Hepatocyte (in vitro differentiated cells): ENCODE results near the gene TMEM117. TPM values are rescaled to one million over a fixed set of nuclear protein-coding genes. Genes with fewer than 3 reads are reported as not detected.

Source experiments
- DNase-seq: peaks from one replicate; pipeline ENCODE4 v3.0.0-alpha.2; 2016; ENCODE audit warnings: low spot score
- H2AFZ ChIP-seq: fragments of 200-600 bp; sonication (generic); 2 replicates; pipeline ENCODE4 v1.6.0; 2016; ENCODE audit warnings: antibody characterized with exemption, mild to moderate bottlenecking
- H3K27ac ChIP-seq: fragments of 200-600 bp; sonication (generic); 2 replicates; pipeline ENCODE4 v1.5.1; 2016; ENCODE audit warnings: mild to moderate bottlenecking
- H3K27me3 ChIP-seq: fragments of 200-600 bp; sonication (generic); 2 replicates; pipeline ENCODE4 v1.6.1; 2016
- H3K36me3 ChIP-seq: fragments of 200-600 bp; sonication (generic); replicated peaks from 2 replicates; pipeline ENCODE4 v1.5.1; 2016; ENCODE audit warnings: low read depth; ENCODE audit not compliant: insufficient read depth
- H3K4me1 ChIP-seq: fragments of 200-600 bp; sonication (generic); 2 replicates; pipeline ENCODE4 v1.5.1; 2016; ENCODE audit warnings: mild to moderate bottlenecking, moderate library complexity; ENCODE audit not compliant: insufficient read depth
- H3K4me2 ChIP-seq: fragments of 200-600 bp; sonication (generic); 2 replicates; pipeline ENCODE4 v1.6.0; 2016
- H3K4me3 ChIP-seq: fragments of 200-600 bp; sonication (generic); 2 replicates; pipeline ENCODE4 v1.5.1; 2016; ENCODE audit warnings: mild to moderate bottlenecking
- H3K79me2 ChIP-seq: fragments of 200-600 bp; sonication (generic); 2 replicates; pipeline ENCODE4 v1.6.0; 2017; ENCODE audit warnings: mild to moderate bottlenecking
- H3K9me2 ChIP-seq: fragments of 200-600 bp; sonication (generic); replicated peaks from 2 replicates; pipeline ENCODE4 v1.6.0; 2017; ENCODE audit warnings: mild to moderate bottlenecking; ENCODE audit not compliant: insufficient read depth
- H3K9me3 ChIP-seq: fragments of 200-600 bp; sonication (generic); 2 replicates; pipeline ENCODE4 v1.5.1; 2016; ENCODE audit warnings: low read depth, mild to moderate bottlenecking
- H4K20me1 ChIP-seq: fragments of 200-600 bp; sonication (generic); 2 replicates; pipeline ENCODE4 v1.6.0; 2016; ENCODE audit warnings: mild to moderate bottlenecking; ENCODE audit not compliant: insufficient read depth, poor library complexity, severe bottlenecking
- EZH2 ChIP-seq: fragments of 200-600 bp; sonication (generic); IDR thresholded peaks from 2 replicates; pipeline ENCODE4 v1.6.1; 2016; ENCODE audit warnings: antibody characterized with exemption, mild to moderate bottlenecking, borderline replicate concordance
- EZH2phosphoT487 ChIP-seq: fragments of 200-600 bp; sonication (generic); IDR thresholded peaks from one replicate; pipeline ENCODE4 v1.6.1; 2018; ENCODE audit warnings: antibody characterized with exemption, mild to moderate bottlenecking, low read depth, moderate library complexity; ENCODE audit not compliant: unreplicated experiment, severe bottlenecking
- WGBS: methylation state at CpG from one replicate; pipeline ENCODE4 v1.1.6; 2016; ENCODE audit warnings: low lambda C conversion rate; ENCODE audit errors: missing lambda C conversion rate; 5-methylcytosine and 5-hydroxymethylcytosine counted together
- polyA plus RNA-seq: library from polyadenylated mRNA; unstranded; fragments of >200 nt; fragmentation: Nextera tagmentation; extraction: Ambion mirVana; gene quantifications from 2 replicates; pipeline ENCODE4 v1.2.1, GENCODE V29; 2016
- total RNA-seq: library from RNA; depleted of rRNA; stranded (reverse); fragments of >200 nt; gene quantifications from 2 replicates; pipeline ENCODE4 v1.2.3, GENCODE V29; 2014
- TF ChIP-seq, protein P1 (sequence below): fragments of 200-600 bp; sonication (generic); IDR thresholded peaks from 2 replicates; pipeline ENCODE4 v1.5.1; 2016; ENCODE audit warnings: antibody characterized with exemption, mild to moderate bottlenecking; ENCODE audit not compliant: poor library complexity

TMEM117 gene
- total and polyA plus RNA-seq, 2 experiments from 2014 or later = 12.4 to 47.1 TPM

DNA sequence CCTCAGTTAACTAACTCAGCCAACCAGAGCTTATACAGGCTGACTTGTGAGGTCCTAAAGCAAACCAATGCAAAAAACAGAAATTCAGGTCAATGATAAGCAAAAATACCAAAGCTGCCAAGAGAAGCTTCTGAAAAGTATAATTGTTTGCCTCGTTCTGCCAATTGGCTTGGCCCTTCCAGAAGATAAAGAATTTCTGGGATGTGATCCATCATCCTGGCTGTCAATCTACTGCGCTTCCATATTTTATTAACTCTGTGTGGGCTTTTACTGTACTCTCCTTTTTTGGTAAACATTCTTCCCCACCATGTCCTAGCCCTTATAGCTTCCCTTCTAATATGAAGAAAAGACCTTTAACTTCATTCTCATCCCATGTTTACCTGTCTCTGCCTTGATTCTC is 387.9 kb downstream of the TMEM117 start:
- Histone ChIP-seq H3K36me3 (no peaks in the 10 kb centered on the region), H3K27me3 (no peaks in the 10 kb centered on the region), H3K79me2 (no peaks in the 10 kb centered on the region), H3K4me3 (no peak overlapping the region), H3K27ac (no peak overlapping the region), H3K9me2 (no peaks in the 10 kb centered on the region), H3K4me2 (no peak overlapping the region), H3K9me3 (no peaks in the 10 kb centered on the region), H3K4me1 (no peaks in the 10 kb centered on the region), H2AFZ (no peak overlapping the region), H4K20me1 (no peaks in the 10 kb centered on the region)
- WGBS = 76% methylated on average over 2 of the region's 2 CpGs
- DNase-seq = no peak
- TF ChIP-seq EZH2phosphoT487 (no peak), EZH2 (no peak)
- TF ChIP-seq, protein P1, sequence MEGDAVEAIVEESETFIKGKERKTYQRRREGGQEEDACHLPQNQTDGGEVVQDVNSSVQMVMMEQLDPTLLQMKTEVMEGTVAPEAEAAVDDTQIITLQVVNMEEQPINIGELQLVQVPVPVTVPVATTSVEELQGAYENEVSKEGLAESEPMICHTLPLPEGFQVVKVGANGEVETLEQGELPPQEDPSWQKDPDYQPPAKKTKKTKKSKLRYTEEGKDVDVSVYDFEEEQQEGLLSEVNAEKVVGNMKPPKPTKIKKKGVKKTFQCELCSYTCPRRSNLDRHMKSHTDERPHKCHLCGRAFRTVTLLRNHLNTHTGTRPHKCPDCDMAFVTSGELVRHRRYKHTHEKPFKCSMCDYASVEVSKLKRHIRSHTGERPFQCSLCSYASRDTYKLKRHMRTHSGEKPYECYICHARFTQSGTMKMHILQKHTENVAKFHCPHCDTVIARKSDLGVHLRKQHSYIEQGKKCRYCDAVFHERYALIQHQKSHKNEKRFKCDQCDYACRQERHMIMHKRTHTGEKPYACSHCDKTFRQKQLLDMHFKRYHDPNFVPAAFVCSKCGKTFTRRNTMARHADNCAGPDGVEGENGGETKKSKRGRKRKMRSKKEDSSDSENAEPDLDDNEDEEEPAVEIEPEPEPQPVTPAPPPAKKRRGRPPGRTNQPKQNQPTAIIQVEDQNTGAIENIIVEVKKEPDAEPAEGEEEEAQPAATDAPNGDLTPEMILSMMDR = no peak

DNA sequence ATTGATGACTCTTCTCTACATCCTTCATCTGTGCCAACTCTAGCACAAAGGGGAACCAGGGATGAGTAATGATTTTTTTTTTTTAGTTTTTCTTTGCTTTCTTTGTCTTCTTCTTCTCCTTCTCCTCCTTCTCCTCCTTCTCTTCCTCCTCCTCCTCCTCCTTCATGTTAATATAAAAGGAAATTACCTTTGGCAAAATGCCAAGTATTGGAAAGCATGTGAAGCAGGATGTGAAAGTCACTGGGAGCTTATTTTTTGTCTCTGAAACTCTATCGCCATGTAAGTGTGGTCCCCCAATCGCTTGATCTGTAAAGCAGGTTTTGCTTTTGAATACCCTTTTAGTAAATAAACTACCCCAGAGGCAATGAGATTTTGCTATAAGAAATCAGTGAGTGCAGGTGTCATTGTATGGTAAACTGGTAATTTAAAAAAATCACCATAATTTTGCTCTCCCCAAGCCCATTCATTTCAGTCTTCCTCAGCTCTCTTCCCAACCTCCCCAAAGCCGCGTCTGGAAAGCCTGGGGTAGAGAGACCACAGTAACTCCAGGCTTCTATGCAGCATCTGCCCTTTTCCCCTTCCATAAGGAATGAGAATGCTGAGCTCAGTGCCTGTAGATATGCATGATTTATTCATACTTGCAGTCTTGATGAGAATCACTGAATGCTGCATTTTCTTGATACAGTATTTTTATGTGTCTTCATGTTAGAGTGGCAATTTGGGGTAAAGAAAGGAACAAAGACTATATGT is 388.7 kb downstream of the TMEM117 start:
- Histone ChIP-seq H3K4me1 (no peaks in the 10 kb centered on the region), H3K9me2 (no peaks in the 10 kb centered on the region), H3K27ac (no peak overlapping the region), H3K79me2 (no peaks in the 10 kb centered on the region), H2AFZ (no peak overlapping the region), H3K36me3 (no peaks in the 10 kb centered on the region), H3K4me3 (no peak overlapping the region), H3K4me2 (no peak overlapping the region), H3K9me3 (no peaks in the 10 kb centered on the region), H4K20me1 (no peaks in the 10 kb centered on the region), H3K27me3 (no peaks in the 10 kb centered on the region)
- TF ChIP-seq, protein P1 = no peak
- TF ChIP-seq EZH2 (no peak), EZH2phosphoT487 (no peak)
- WGBS = 88% methylated on average over 4 of the region's 4 CpGs
- no peak for DNase-seq

DNA sequence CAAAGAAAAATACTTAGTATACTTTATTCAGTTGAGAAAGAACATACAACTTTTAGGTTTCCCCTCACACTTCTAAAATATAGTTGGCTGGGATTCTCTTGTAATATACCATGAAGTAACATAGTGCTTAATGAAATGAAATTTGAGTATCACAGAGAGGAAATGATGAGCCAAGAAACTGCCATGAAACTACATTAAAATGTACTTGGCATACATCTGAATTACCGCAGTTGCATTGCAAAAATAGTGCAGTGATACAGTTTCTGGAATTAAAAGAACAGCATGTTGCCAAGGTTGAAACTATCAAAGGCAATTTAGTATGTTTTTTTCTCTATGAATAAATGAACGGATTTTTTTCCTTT is 389.2 kb downstream of the TMEM117 start:
- Histone ChIP-seq H4K20me1 (no peaks in the 10 kb centered on the region), H3K79me2 (no peaks in the 10 kb centered on the region), H3K4me3 (no peak overlapping the region), H3K9me3 (no peaks in the 10 kb centered on the region), H3K4me2 (no peak overlapping the region), H3K36me3 (no peaks in the 10 kb centered on the region), H3K4me1 (no peaks in the 10 kb centered on the region), H2AFZ (no peak overlapping the region), H3K27me3 (no peaks in the 10 kb centered on the region), H3K27ac (no peak overlapping the region), H3K9me2 (no peaks in the 10 kb centered on the region)
- no peak for TF ChIP-seq EZH2phosphoT487
- no peak for TF ChIP-seq EZH2
- TF ChIP-seq, protein P1 = no peak
- DNase-seq = no peak
- 74% methylated on average over 2 of the region's 2 CpGs for WGBS
